ENCODE measurements around the gene PALM.

Gene PALM

GRCh38 chr19:662207-662961, 46.4 kb upstream of the PALM start:
- ATAC-seq: peak; percentile 13
- TF ChIP-seq ZNF70 (CRISPR knock-in tag; IDR thresholded peaks at IDR 0.05) (no peak), PATZ1 (CRISPR knock-in tag; IDR thresholded peaks at IDR 0.05; ENCODE audit: borderline replicate concordance) (no peak), CREB5 (CRISPR knock-in tag; IDR thresholded peaks at IDR 0.05; ENCODE audit: low read depth) (no peak), ZNF565 (CRISPR knock-in tag; conservative IDR thresholded peaks at IDR 0.05; ENCODE audit: low read depth) (no peak), ARNTL (CRISPR knock-in tag; IDR thresholded peaks at IDR 0.05; ENCODE audit: borderline replicate concordance, low read depth) (no peak), TCF4 (CRISPR knock-in tag; IDR thresholded peaks at IDR 0.05; ENCODE audit: borderline replicate concordance) (no peak), GLIS3 (CRISPR knock-in tag; IDR thresholded peaks at IDR 0.05) (no peak), TOX (CRISPR knock-in tag; IDR thresholded peaks at IDR 0.05; ENCODE audit: borderline replicate concordance) (no peak), ESRRG (CRISPR knock-in tag; IDR thresholded peaks at IDR 0.05) (no peak), ZFP3 (CRISPR knock-in tag; IDR thresholded peaks at IDR 0.05) (no peak), ZFP30 (CRISPR knock-in tag; IDR thresholded peaks at IDR 0.05) (no peak), BACH2 (CRISPR knock-in tag; IDR thresholded peaks at IDR 0.05; ENCODE audit: borderline replicate concordance) (no peak), SNAI2 (CRISPR knock-in tag; IDR thresholded peaks at IDR 0.05) (no peak), POU6F1 (CRISPR knock-in tag; IDR thresholded peaks at IDR 0.05; ENCODE audit: borderline replicate concordance, low read depth) (no peak)

GRCh38 chr19:662962-663681, 45.6 kb upstream of the PALM start, which contains the start of gene RNF126:
TSS of gene RNF126 (minus strand) at chr19:663214. CDS start at chr19:663121, 93 bp downstream.
- peak; percentile 76 for ATAC-seq

GRCh38 chr19:663682-664117, 45.0 kb upstream of the PALM start:
- no peak for ATAC-seq
- TF ChIP-seq PATZ1 (CRISPR knock-in tag; IDR thresholded peaks at IDR 0.05; ENCODE audit: borderline replicate concordance) (no peak), CSRNP3 (CRISPR knock-in tag; IDR thresholded peaks at IDR 0.05) (no peak), TSHZ2 (CRISPR knock-in tag; IDR thresholded peaks at IDR 0.05) (no peak), ARNTL (CRISPR knock-in tag; IDR thresholded peaks at IDR 0.05; ENCODE audit: borderline replicate concordance, low read depth) (no peak), ZNF565 (CRISPR knock-in tag; conservative IDR thresholded peaks at IDR 0.05; ENCODE audit: low read depth) (no peak)

More at GRCh38 chr19:662962-663681, 45.6 kb upstream of the PALM start, which contains the start of gene RNF126:
- TF ChIP-seq ZFP3 (CRISPR knock-in tag; IDR thresholded peaks at IDR 0.05) (peak; percentile 82; the same call in 1 of the 2 replicates), OSR1 (CRISPR knock-in tag; IDR thresholded peaks at IDR 0.05) (no peak)

Measured in SK-N-SH treated with all-trans-retinoic acid at 6 μM for 48 hours (cell line).